HG03060 (cell line): ENCODE measurements around the gene UCKL1.
"Not testable (repeated sequence)": the region's sequence is repeated elsewhere in the genome, so short reads cannot be mapped to it uniquely, and the experiment has no call there.

Source experiments
- ATAC-seq: cut with Tn5 transposase; IDR thresholded peaks from one replicate; pipeline ENCODE4 v1.9.1; 2021; ENCODE audit warnings: low read depth, moderate number of reproducible peaks; ENCODE audit not compliant: unreplicated experiment

UCKL1 gene

DNA sequence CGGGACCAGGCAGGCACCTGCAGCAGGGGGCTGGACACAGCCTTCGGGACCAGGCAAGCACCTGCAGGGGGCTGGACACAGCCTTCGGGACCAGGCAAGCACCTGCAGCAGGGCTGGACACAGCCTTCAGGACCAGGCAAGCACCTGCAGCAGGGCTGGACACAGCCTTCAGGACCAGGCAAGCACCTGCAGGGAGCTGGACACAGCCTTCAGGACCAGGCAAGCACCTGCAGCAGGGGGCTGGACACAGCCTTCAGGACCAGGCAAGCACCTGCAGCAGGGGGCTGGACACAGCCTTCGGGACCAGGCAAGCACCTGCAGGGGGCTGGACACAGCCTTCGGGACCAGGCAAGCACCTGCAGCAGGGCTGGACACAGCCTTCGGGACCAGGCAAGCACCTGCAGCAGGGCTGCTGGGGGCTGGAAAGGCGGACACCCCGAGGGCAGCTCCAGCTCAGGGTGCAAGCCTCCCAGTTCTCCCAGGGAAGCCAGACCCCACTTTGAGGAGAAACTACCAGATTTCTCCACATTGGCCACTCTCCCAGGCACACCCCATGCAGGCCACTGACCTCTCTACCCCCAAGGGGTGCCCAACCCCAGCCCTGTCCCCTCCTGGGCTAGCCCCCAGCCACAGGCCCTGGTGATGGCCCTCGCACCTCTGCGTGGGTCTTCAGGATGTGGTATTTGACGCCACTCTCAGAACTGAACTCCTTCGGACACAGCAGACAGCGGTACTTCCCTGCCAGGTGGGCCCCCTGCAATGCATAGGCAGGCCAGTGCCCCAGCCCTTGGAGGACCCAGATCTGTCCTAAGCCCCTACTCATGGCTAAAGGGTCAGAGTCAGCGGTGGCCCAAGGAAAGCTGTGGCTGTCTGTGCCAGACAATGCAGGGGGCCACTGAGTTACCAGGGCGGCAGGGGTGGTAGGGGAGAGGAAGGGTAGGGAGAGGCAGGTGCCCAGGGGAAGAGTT is 4.7 kb upstream of the UCKL1 start:
- not testable (repeated sequence) for ATAC-seq

DNA sequence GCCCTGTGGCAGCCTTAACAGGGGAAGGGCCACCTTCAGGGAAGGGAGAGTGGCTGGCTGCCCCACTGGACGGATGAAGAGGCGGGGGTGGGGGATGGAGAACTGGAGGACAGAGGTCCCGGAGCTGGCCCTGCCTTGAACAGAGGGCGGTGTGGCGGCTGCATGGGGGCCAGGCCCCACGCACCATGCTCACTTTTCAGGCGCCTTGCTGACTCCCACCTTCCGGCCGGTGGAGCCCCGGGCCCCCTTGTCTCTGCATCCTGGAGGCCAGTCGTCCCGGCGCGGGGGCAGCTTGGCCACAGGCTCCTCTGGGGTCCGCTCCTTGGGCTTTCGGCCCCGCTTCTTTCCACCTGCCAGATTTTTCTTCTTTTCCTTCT is 3.5 kb upstream of the UCKL1 start:
- no peak for ATAC-seq

- ATAC-seq = no peak
These were observed 2.9 kb upstream of the UCKL1 start for GRCh38 chr20:63958964-63959698.

- ATAC-seq = no peak
These were observed 2.3 kb upstream of the UCKL1 start for GRCh38 chr20:63958471-63958870.

- no peak for ATAC-seq
These were observed 1.6 kb upstream of the UCKL1 start for GRCh38 chr20:63957690-63958441.

- ATAC-seq = peak; percentile 15
These were observed 931 bp upstream of the UCKL1 start for GRCh38 chr20:63957004-63957689.

GRCh38 chr20:63956664-63957003 is 418 bp upstream of the UCKL1 start:
- ATAC-seq = peak; percentile 3

DNA sequence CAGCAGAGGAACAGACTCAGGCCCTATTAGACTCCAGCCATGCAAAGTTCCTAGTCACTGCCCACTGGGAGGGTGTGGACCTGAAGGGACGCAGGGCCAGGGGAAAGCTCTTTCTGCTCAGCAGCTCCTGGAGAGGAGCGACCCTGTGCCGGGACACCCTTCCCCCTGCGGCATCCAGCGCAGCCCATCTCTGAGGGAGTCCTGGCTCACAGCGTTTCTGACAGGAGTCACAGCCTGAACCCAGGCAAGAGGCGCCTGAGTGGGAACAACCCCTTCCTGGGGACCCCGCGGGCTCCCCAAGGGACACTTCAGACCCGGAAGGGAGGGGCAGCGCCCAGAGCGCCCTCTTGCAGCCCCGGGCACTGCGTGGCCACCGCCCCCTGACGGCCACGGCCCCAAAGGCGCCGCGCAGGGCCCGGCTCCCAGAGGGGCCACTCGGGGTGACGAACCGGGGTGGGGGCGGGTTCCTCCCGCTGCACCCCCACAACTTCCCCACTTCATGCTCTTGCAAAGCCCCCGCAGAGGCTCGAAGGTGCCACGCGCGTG is 862 bp downstream of the UCKL1 start:
- ATAC-seq = no peak

- no peak for ATAC-seq
These were observed 2.3 kb downstream of the UCKL1 start for GRCh38 chr20:63953764-63954429.

- no peak for ATAC-seq
These were observed 3.4 kb downstream of the UCKL1 start for GRCh38 chr20:63952769-63953168.

GRCh38 chr20:63952210-63952535 is 4.0 kb downstream of the UCKL1 start:
- no peak for ATAC-seq

- ATAC-seq = no peak
These were observed 4.6 kb downstream of the UCKL1 start for GRCh38 chr20:63951398-63952209.

GRCh38 chr20:63950701-63951397 is 5.4 kb downstream of the UCKL1 start:
- no peak for ATAC-seq

GRCh38 chr20:63947638-63948456 is 8.4 kb downstream of the UCKL1 start:
- no peak for ATAC-seq

- no peak for ATAC-seq
These were observed 9.1 kb downstream of the UCKL1 start for GRCh38 chr20:63946986-63947637.

- no peak for ATAC-seq
These were observed 10.0 kb downstream of the UCKL1 start for GRCh38 chr20:63945921-63946920.
